ENCODE measurements around the gene HMGN4. TPM values are rescaled to one million over a fixed set of nuclear protein-coding genes. Genes with fewer than 3 reads are reported as not detected.

Gene HMGN4
- total RNA-seq, 1 experiment from 2014 or later = 54.8 TPM

DNA sequence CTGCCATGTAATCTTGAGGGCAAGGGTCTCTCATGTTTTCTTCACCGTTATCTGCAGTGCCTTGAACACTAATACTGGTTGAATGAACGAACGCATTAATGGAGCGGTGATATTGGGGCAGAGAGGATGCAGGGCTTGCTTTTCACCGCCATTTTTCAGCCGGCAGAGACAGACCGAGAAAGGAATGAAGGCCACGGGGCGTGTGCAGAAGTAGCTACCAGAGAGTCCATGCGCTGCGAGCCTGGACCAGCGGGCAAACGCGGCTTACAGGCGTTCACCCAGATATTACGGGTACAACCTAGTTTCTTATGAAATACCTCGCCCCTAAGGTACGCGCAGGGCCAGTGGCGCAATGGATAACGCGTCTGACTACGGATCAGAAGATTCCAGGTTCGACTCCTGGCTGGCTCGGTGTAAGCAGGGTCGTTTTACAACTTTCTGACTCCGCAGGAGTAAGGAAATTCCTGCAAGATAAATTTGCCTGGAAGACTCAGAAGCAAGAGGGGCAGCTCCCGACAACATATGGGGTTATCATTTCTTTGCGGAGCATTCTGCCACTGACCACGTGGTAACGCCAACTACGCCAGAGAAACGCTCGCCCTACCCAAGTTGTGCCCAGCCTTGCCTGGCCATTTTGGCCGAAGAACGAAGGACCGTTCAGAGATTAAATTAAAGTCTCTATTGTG lies 863 bp upstream of the HMGN4 start:
- ChIA-PET POLR2A (ENCODE audit: unreplicated experiment) (interaction anchor here (0.6 kb wide), 2 partner anchors 197 to 224 kb away, joined by 3 to 5 read pairs; no protein-coding TSS in a partner anchor), CTCF (interaction anchor here (0.9 kb wide), 1 partner anchor 195 kb away, joined by 4 read pairs; no protein-coding TSS in a partner anchor)
- Histone ChIP-seq H3K4me2 (ENCODE audit: low read length) (peak overlapping the region; percentile 95), H3K9me3 (ENCODE audit: low read length) (no peaks in the 10 kb centered on the region), H3K36me3 (ENCODE audit: low read depth, low read length) (0 out of 2 replicates have a peak, but pooled peaks cover under 1% of the 10 kb centered on the region), H3K27me3 (ENCODE audit: low read length) (no peaks in the 10 kb centered on the region), H3K4me1 (ENCODE audit: insufficient read depth, low read length) (peaks cover 18% of the 10 kb centered on the region), H3K9ac (ENCODE audit: low read length) (peak overlapping the region; percentile 91), H2AFZ (ENCODE audit: low read length) (peak overlapping the region; percentile 93), H3K9me2 (replicated peaks; ENCODE audit: low read length) (no peaks in the 10 kb centered on the region), H3K4me3 (ENCODE audit: low read length) (peak overlapping the region; percentile 98), H3F3A (ENCODE audit: low read length, unreplicated experiment) (peaks cover 4% of the 10 kb centered on the region), H3K79me2 (ENCODE audit: low read length) (peaks cover 34% of the 10 kb centered on the region), H3K27ac (ENCODE audit: low read length) (peak overlapping the region; percentile 86), H4K20me1 (ENCODE audit: low read length) (no peaks in the 10 kb centered on the region)
- no peak for TF ChIP-seq EZH2 (IDR thresholded peaks at IDR 0.05; ENCODE audit: low read length, unreplicated experiment)
- TF ChIP-seq, protein P1, sequence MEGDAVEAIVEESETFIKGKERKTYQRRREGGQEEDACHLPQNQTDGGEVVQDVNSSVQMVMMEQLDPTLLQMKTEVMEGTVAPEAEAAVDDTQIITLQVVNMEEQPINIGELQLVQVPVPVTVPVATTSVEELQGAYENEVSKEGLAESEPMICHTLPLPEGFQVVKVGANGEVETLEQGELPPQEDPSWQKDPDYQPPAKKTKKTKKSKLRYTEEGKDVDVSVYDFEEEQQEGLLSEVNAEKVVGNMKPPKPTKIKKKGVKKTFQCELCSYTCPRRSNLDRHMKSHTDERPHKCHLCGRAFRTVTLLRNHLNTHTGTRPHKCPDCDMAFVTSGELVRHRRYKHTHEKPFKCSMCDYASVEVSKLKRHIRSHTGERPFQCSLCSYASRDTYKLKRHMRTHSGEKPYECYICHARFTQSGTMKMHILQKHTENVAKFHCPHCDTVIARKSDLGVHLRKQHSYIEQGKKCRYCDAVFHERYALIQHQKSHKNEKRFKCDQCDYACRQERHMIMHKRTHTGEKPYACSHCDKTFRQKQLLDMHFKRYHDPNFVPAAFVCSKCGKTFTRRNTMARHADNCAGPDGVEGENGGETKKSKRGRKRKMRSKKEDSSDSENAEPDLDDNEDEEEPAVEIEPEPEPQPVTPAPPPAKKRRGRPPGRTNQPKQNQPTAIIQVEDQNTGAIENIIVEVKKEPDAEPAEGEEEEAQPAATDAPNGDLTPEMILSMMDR (conservative IDR thresholded peaks at IDR 0.05; ENCODE audit: low read depth, low read length) = no peak
- TF ChIP-seq EZH2phosphoT487 (IDR thresholded peaks at IDR 0.05; ENCODE audit: borderline replicate concordance, low read length) = no peak
- no TSS peak for BruUV-seq (replicated peaks)
- DNase-seq (peak; percentile 97), ATAC-seq (peak; percentile 62)
- intact Hi-C loops (cut with micrococcal nuclease) = loop anchor here (1.0 to 5.0 kb wide), 4 partner anchors 17 to 320 kb away; a partner anchor contains a TSS

DNA sequence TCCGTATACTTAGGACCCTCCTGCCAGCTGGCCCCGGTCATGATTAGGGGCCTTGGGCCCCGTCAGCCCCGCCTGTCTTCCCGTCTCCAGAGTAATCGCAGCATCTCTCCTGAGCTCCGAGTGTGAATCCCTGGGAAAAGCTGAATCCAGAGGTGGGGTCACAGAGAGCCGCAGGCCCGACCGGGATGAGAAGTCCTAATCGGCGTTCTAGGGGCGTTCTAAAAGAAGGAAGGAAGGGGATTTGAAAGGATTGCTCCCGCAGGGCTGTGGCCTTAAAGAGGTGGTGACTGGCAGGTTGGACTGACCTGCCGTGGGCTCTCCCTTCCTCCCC lies 371 bp downstream of the HMGN4 start:
- no peaks in the 10 kb centered on the region for H3K9me3 ChIP-seq (ENCODE audit: low read length)
- H3K27me3 ChIP-seq (ENCODE audit: low read length) = no peaks in the 10 kb centered on the region
- H3K4me3 ChIP-seq (ENCODE audit: low read length) = peak overlapping the region; percentile 98
- H3K4me2 ChIP-seq (ENCODE audit: low read length) = peak overlapping the region; percentile 95
- DNase-seq (peak; percentile 19), ATAC-seq (0 out of 2 replicates have a peak, but pooled peaks have one; percentile 0)
- H3K9ac ChIP-seq (ENCODE audit: low read length) = peak overlapping the region; percentile 91
- 0 out of 2 replicates have a peak, but pooled peaks cover 7% of the 10 kb centered on the region for H3K36me3 ChIP-seq (ENCODE audit: low read depth, low read length)
- H4K20me1 ChIP-seq (ENCODE audit: low read length) = no peaks in the 10 kb centered on the region
- H2AFZ ChIP-seq (ENCODE audit: low read length) = peak overlapping the region; percentile 93
- H3F3A ChIP-seq (ENCODE audit: low read length, unreplicated experiment) = peaks cover 4% of the 10 kb centered on the region
- H3K4me1 ChIP-seq (ENCODE audit: insufficient read depth, low read length) = peaks cover 18% of the 10 kb centered on the region
- TF ChIP-seq EZH2phosphoT487 (IDR thresholded peaks at IDR 0.05; ENCODE audit: borderline replicate concordance, low read length) (no peak), EZH2 (IDR thresholded peaks at IDR 0.05; ENCODE audit: low read length, unreplicated experiment) (no peak)
- TF ChIP-seq, protein P1 (conservative IDR thresholded peaks at IDR 0.05; ENCODE audit: low read depth, low read length) = no peak
- H3K27ac ChIP-seq (ENCODE audit: low read length) = peak overlapping the region; percentile 86
- ChIA-PET CTCF (no interaction called here), POLR2A (ENCODE audit: unreplicated experiment) (interaction anchor here (0.6 kb wide), 1 partner anchor 516 kb away, joined by 4 read pairs; no protein-coding TSS in a partner anchor)
- intact Hi-C loops (cut with micrococcal nuclease) = loop anchor here (1.0 to 5.0 kb wide), 2 partner anchors 15 to 321 kb away; a partner anchor contains a TSS
- peaks cover 34% of the 10 kb centered on the region for H3K79me2 ChIP-seq (ENCODE audit: low read length)
- no peaks in the 10 kb centered on the region for H3K9me2 ChIP-seq (replicated peaks; ENCODE audit: low read length)
- TSS peak; percentile 31 for BruUV-seq (replicated peaks)
